HEK293T (cell line): ENCODE data around the gene SH3GL3.

Experiments used
- CTCF ChIA-PET: fragments of 350-600 bp; formaldehyde crosslinking; extraction: SDS; loops from one replicate; lab custom pipeline; 2021; ENCODE audit warnings: antibody characterized with exemption, inconsistent platforms; lab: Yijun Ruan, JAX
- POLR2A ChIA-PET: fragments of 350-600 bp; formaldehyde crosslinking; extraction: SDS; loops from one replicate; lab custom pipeline; 2020; ENCODE audit warnings: antibody characterized with exemption, inconsistent platforms; lab: Yijun Ruan, JAX
- DNase-seq: peaks from one replicate; pipeline ENCODE4 v3.0.0; 2012; ENCODE audit warnings: mixed read lengths; ENCODE audit errors: extremely low spot score
- ARNT ChIP-seq: fragments of 450-650 bp; IDR thresholded peaks from 2 replicates; pipeline ENCODE4 v1.6.1; 2017; ENCODE audit warnings: mild to moderate bottlenecking
- BHLHE40 ChIP-seq: fragments of 450-650 bp; IDR thresholded peaks from 2 replicates; pipeline ENCODE4 v1.6.1; 2016; ENCODE audit warnings: mild to moderate bottlenecking, moderate library complexity, borderline replicate concordance
- CTBP1 ChIP-seq: fragments of 450-650 bp; IDR thresholded peaks from 2 replicates; pipeline ENCODE4 v1.6.1; 2016; ENCODE audit warnings: borderline replicate concordance
- ELF4 ChIP-seq: fragments of 450-650 bp; IDR thresholded peaks from 2 replicates; pipeline ENCODE4 v1.6.1; 2017; ENCODE audit warnings: antibody characterized with exemption
- FOXA1 ChIP-seq: fragments of 450-650 bp; IDR thresholded peaks from 2 replicates; pipeline ENCODE4 v1.6.1; 2016; ENCODE audit warnings: mild to moderate bottlenecking
- FOXK2 ChIP-seq: fragments of 450-650 bp; IDR thresholded peaks from 2 replicates; pipeline ENCODE4 v1.6.1; 2016; ENCODE audit warnings: mild to moderate bottlenecking
- FOXM1 ChIP-seq: fragments of 450-650 bp; IDR thresholded peaks from 2 replicates; pipeline ENCODE4 v1.6.1; 2017; ENCODE audit warnings: mild to moderate bottlenecking, borderline replicate concordance
- HDGF ChIP-seq: fragments of 450-650 bp; IDR thresholded peaks from 2 replicates; pipeline ENCODE4 v1.6.1; 2017; ENCODE audit warnings: antibody characterized with exemption, borderline replicate concordance
- L3MBTL2 ChIP-seq: fragments of 450-650 bp; conservative IDR thresholded peaks from 2 replicates; pipeline ENCODE4 v1.6.1; 2016; ENCODE audit warnings: mild to moderate bottlenecking
- LEF1 ChIP-seq: fragments of 450-650 bp; IDR thresholded peaks from 2 replicates; pipeline ENCODE4 v1.6.1; 2017; ENCODE audit warnings: mild to moderate bottlenecking, borderline replicate concordance
- NFRKB ChIP-seq: fragments of 450-650 bp; IDR thresholded peaks from 2 replicates; pipeline ENCODE4 v1.6.1; 2016; ENCODE audit warnings: mild to moderate bottlenecking, moderate library complexity
- PKNOX1 ChIP-seq: fragments of 450-650 bp; IDR thresholded peaks from 2 replicates; pipeline ENCODE4 v1.6.1; 2016
- SP1 ChIP-seq: fragments of 450-650 bp; IDR thresholded peaks from 2 replicates; pipeline ENCODE4 v1.6.1; 2017
- SUZ12 ChIP-seq: fragments of 450-650 bp; IDR thresholded peaks from 2 replicates; pipeline ENCODE4 v1.6.1; 2016; ENCODE audit warnings: mild to moderate bottlenecking
- TARDBP ChIP-seq: fragments of 450-650 bp; IDR thresholded peaks from 2 replicates; pipeline ENCODE4 v1.6.1; 2016
- ZNF384 ChIP-seq: fragments of 450-650 bp; IDR thresholded peaks from 2 replicates; pipeline ENCODE4 v1.6.1; 2016

The SH3GL3 gene

GRCh38 chr15:83487519-83487918 lies 40.4 kb downstream of the SH3GL3 start:
- DNase-seq, result no peak
- ChIA-PET POLR2A (no interaction called here), CTCF (interaction anchor here (0.6 kb wide), 1 partner anchor 29 kb away, joined by 6 read pairs; no protein-coding TSS in a partner anchor)
- TF ChIP-seq SP1, result no peak
- TF ChIP-seq ARNT, result no peak
- no peak for TF ChIP-seq SUZ12
- no peak for TF ChIP-seq L3MBTL2
- no peak for TF ChIP-seq FOXA1
- TF ChIP-seq ELF4, result no peak
- no peak for TF ChIP-seq FOXM1
- no peak for TF ChIP-seq CTBP1
- TF ChIP-seq ZNF384, result no peak
- TF ChIP-seq BHLHE40, result no peak
- TF ChIP-seq NFRKB, result no peak
- no peak for TF ChIP-seq LEF1
- no peak for TF ChIP-seq PKNOX1
- TF ChIP-seq TARDBP, result no peak

DNA sequence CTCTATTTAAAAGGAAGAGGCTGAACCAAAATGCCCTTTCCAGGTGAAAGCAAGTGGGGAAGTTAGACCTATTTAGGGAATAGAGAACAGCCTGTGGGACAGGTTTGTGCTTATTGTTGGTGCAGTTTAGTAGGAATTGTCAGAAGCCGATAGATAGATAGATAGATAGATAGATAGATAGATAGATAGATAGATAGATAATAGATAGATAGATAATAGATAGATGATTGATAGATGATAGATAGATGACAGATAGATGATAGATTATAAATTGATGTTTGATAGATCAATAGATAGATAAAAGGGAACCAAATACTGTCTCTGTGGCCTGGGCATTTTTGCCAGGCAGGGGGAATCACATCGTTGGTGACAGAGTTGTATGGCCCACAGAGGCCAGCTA lies 42.5 kb downstream of the SH3GL3 start:
- POLR2A ChIA-PET, result no interaction called here
- CTCF ChIA-PET, result no interaction called here
- DNase-seq, result no peak
- TF ChIP-seq FOXA1, result no peak
- TF ChIP-seq NFRKB, result no peak
- no peak for TF ChIP-seq SUZ12
- TF ChIP-seq ELF4, result no peak
- TF ChIP-seq ARNT, result no peak
- TF ChIP-seq FOXK2, result no peak
- no peak for TF ChIP-seq SP1
- TF ChIP-seq HDGF, result no peak
- no peak for TF ChIP-seq FOXM1
- no peak for TF ChIP-seq BHLHE40
- TF ChIP-seq LEF1, result no peak
- no peak for TF ChIP-seq CTBP1

GRCh38 chr15:83491486-83491885 lies 44.3 kb downstream of the SH3GL3 start:
- TF ChIP-seq HDGF (no peak), PKNOX1 (no peak), FOXM1 (no peak), L3MBTL2 (no peak), FOXK2 (no peak), ZNF384 (no peak), TARDBP (no peak), FOXA1 (no peak), SP1 (no peak), SUZ12 (no peak), CTBP1 (no peak), NFRKB (no peak), LEF1 (no peak), BHLHE40 (no peak), ELF4 (no peak), ARNT (no peak)
- CTCF ChIA-PET, result interaction anchor here (0.7 to 0.9 kb wide), 2 partner anchors 33 to 243 kb away, joined by 3 to 4 read pairs; no protein-coding TSS in a partner anchor
- no peak for DNase-seq
- POLR2A ChIA-PET, result interaction anchor here (1.1 kb wide), 1 partner anchor 506 kb away, joined by 3 read pairs; the partner anchor contains the start of gene RAMAC

DNA sequence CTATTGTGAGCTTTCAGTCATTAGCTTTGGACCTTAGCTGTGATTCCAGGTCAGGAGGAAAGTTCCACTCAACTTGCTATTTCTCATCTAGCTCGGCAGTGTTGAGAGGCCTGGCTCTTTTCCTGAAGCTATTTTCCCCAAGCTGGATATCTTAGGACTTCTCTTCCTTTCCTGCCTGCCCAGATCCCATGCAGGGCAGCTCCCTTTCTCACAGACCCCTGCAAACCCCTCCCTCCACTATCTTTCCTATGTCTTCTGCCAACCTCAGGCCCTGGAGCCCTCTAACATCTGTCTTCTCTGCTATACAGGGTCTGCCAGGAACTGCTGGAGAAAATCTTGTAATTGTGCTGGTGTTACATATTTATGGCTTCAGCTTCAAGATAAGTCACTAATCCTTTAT lies 49.6 kb downstream of the SH3GL3 start:
- TF ChIP-seq SUZ12 (no peak), PKNOX1 (no peak), ELF4 (no peak), CTBP1 (no peak), LEF1 (no peak)
- POLR2A ChIA-PET, result no interaction called here
- CTCF ChIA-PET, result no interaction called here
- no peak for DNase-seq

DNA sequence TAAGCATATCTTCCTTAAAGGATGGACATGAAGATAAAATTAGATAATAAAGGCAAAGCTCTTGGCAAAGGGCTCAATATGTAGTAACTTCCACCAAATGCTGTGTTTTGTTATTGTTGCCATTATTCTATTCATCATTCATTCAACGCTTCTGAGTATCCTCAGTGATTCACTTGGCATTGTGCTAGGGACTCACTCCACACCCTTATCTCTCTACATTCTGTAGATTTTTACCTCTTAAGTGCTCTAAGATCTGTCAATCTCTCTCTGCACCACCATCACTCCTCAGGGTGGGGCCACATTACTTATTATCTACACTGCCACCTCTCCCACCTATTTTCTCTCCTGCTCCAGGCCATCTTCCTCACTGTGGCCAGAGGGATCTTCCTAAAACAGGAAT lies 51.2 kb downstream of the SH3GL3 start:
- TF ChIP-seq FOXK2 (no peak), L3MBTL2 (no peak), ARNT (no peak), SP1 (no peak), NFRKB (no peak), HDGF (no peak), PKNOX1 (no peak), BHLHE40 (no peak)
- ChIA-PET CTCF (no interaction called here), POLR2A (no interaction called here)

DNA sequence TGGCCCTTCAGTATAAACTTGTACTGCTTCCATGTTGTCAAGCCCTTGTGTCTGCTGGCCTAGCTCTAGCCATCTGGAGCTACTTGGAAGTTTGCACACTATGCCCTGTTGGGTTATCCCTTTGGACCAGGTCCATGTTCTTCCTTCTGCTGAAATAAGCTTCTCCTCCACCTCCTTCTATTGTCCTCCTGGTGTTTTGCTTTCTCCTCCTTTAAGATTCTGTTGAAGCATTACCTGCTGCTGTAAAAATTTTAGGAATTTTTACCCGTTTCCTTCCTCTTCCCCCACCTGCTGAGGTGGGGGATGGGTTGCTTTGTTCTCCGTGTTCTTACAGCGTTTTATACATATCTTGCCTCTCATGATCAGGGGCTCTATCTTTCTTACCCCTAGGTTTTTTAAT lies 51.7 kb downstream of the SH3GL3 start:
- DNase-seq, result no peak
- TF ChIP-seq CTBP1 (no peak), BHLHE40 (no peak), ELF4 (no peak), ARNT (no peak), SUZ12 (no peak), FOXK2 (no peak), ZNF384 (no peak), SP1 (no peak), NFRKB (no peak), HDGF (no peak), FOXM1 (no peak), TARDBP (no peak), L3MBTL2 (no peak), PKNOX1 (no peak), FOXA1 (no peak), LEF1 (no peak)
- ChIA-PET CTCF (no interaction called here), POLR2A (no interaction called here)

More for the DNA sequence above, 51.2 kb downstream of the SH3GL3 start:
- DNase-seq, result no peak
